DOHH2 (cell line): Measurements from ENCODE around the gene ANTKMT.
A peak's percentile ranks its signal among the peaks of the same experiment; 100 is the strongest.

Experiments
- H3F3A ChIP-seq: fragments of 200-600 bp; sonication (generic), shearing (Covaris generic); 2 replicates; pipeline ENCODE4 v1.6.0; 2016; ENCODE audit warnings: antibody characterized with exemption, mild to moderate bottlenecking; ENCODE audit not compliant: control insufficient read depth, insufficient read depth
- H3K27ac ChIP-seq: fragments of 200-600 bp; sonication (generic); 2 replicates; pipeline ENCODE4 v1.5.1; 2014; ENCODE audit warnings: low read depth, mild to moderate bottlenecking, low read length, moderate library complexity
- H3K27me3 ChIP-seq: fragments of 200-600 bp; sonication (generic); 2 replicates; pipeline ENCODE4 v1.6.1; 2014; ENCODE audit warnings: mild to moderate bottlenecking, low read length, mixed read lengths; ENCODE audit not compliant: control insufficient read depth
- H3K36me3 ChIP-seq: fragments of 200-600 bp; sonication (generic); 2 replicates; pipeline ENCODE4 v1.6.1; 2014; ENCODE audit warnings: mild to moderate bottlenecking, low read length, moderate library complexity, mixed read lengths; ENCODE audit not compliant: control insufficient read depth
- H3K4me1 ChIP-seq: fragments of 200-600 bp; sonication (generic); 2 replicates; pipeline ENCODE4 v1.6.1; 2014; ENCODE audit warnings: mild to moderate bottlenecking, low read length, mixed read lengths; ENCODE audit not compliant: control insufficient read depth
- H3K4me2 ChIP-seq: fragments of 200-600 bp; sonication (generic); 2 replicates; pipeline ENCODE4 v1.6.0; 2014; ENCODE audit warnings: mild to moderate bottlenecking, low read length, moderate library complexity
- H3K4me3 ChIP-seq: fragments of 200-600 bp; sonication (generic); 2 replicates; pipeline ENCODE4 v1.5.1; 2014; ENCODE audit warnings: mild to moderate bottlenecking, low read length, mixed read lengths
- H3K79me2 ChIP-seq: fragments of 200-600 bp; sonication (generic); 2 replicates; pipeline ENCODE4 v1.6.1; 2014; ENCODE audit warnings: mild to moderate bottlenecking, low read length, mixed read lengths; ENCODE audit not compliant: control insufficient read depth
- H3K9me2 ChIP-seq: fragments of 200-600 bp; sonication (generic); replicated peaks from 2 replicates; pipeline ENCODE4 v1.6.1; 2014; ENCODE audit warnings: mild to moderate bottlenecking, low read length, mixed read lengths; ENCODE audit not compliant: control insufficient read depth
- H3K9me3 ChIP-seq: fragments of 200-600 bp; sonication (generic); 2 replicates; pipeline ENCODE4 v1.6.1; 2014; ENCODE audit warnings: antibody characterized with exemption, low read length, mixed read lengths; ENCODE audit not compliant: control insufficient read depth, insufficient read depth
- H4K20me1 ChIP-seq: fragments of 200-600 bp; sonication (generic); 2 replicates; pipeline ENCODE4 v1.6.0; 2014; ENCODE audit warnings: low read depth, mild to moderate bottlenecking, antibody characterized with exemption, low read length, moderate library complexity; ENCODE audit not compliant: control insufficient read depth, insufficient read depth
- EZH2phosphoT487 ChIP-seq: fragments of 200-600 bp; sonication (generic); IDR thresholded peaks from 2 replicates; pipeline ENCODE4 v1.6.1; 2017; ENCODE audit warnings: borderline replicate concordance, mild to moderate bottlenecking, antibody characterized with exemption, low read length, moderate library complexity, mixed read lengths
- TF ChIP-seq, protein P1 (sequence below): fragments of 200-600 bp; sonication (generic); IDR thresholded peaks from one replicate; pipeline ENCODE4 v1.5.1; 2014; ENCODE audit warnings: antibody characterized with exemption, mild to moderate bottlenecking, low read depth, low read length; ENCODE audit not compliant: poor library complexity, severe bottlenecking

ANTKMT gene

DNA sequence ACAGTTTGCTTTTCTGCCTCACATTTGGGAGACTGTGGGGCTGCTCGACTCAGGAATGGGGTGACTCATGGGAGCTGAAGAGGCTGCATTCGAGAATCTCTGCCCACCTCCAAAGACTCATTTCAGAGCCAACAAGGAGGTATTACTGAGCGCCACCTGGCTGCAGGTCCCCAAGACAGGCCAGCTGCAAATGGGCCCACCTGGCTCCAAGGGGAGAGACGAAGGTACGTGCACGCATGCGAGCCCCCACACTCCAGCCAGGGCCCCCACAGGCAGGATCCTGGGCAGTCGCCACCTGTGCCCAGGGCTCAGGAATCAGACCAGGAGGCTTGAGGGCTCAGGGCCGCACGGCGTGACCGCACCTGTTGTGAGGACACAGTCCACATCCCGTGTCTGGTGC, 12.0 kb downstream of the ANTKMT start:
- Histone ChIP-seq H3K4me3 (no peak overlapping the region), H3K27ac (no peak overlapping the region), H3K9me2 (no peaks in the 10 kb centered on the region), H3F3A (peaks cover 6% of the 10 kb centered on the region), H3K79me2 (peaks cover 27% of the 10 kb centered on the region), H3K27me3 (no peaks in the 10 kb centered on the region), H3K36me3 (peaks cover 87% of the 10 kb centered on the region), H3K9me3 (no peaks in the 10 kb centered on the region), H3K4me1 (peaks cover 68% of the 10 kb centered on the region), H4K20me1 (no peaks in the 10 kb centered on the region), H3K4me2 (no peak overlapping the region)
- no peak for TF ChIP-seq EZH2phosphoT487
- TF ChIP-seq, protein P1, sequence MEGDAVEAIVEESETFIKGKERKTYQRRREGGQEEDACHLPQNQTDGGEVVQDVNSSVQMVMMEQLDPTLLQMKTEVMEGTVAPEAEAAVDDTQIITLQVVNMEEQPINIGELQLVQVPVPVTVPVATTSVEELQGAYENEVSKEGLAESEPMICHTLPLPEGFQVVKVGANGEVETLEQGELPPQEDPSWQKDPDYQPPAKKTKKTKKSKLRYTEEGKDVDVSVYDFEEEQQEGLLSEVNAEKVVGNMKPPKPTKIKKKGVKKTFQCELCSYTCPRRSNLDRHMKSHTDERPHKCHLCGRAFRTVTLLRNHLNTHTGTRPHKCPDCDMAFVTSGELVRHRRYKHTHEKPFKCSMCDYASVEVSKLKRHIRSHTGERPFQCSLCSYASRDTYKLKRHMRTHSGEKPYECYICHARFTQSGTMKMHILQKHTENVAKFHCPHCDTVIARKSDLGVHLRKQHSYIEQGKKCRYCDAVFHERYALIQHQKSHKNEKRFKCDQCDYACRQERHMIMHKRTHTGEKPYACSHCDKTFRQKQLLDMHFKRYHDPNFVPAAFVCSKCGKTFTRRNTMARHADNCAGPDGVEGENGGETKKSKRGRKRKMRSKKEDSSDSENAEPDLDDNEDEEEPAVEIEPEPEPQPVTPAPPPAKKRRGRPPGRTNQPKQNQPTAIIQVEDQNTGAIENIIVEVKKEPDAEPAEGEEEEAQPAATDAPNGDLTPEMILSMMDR: peak; percentile 17

DNA sequence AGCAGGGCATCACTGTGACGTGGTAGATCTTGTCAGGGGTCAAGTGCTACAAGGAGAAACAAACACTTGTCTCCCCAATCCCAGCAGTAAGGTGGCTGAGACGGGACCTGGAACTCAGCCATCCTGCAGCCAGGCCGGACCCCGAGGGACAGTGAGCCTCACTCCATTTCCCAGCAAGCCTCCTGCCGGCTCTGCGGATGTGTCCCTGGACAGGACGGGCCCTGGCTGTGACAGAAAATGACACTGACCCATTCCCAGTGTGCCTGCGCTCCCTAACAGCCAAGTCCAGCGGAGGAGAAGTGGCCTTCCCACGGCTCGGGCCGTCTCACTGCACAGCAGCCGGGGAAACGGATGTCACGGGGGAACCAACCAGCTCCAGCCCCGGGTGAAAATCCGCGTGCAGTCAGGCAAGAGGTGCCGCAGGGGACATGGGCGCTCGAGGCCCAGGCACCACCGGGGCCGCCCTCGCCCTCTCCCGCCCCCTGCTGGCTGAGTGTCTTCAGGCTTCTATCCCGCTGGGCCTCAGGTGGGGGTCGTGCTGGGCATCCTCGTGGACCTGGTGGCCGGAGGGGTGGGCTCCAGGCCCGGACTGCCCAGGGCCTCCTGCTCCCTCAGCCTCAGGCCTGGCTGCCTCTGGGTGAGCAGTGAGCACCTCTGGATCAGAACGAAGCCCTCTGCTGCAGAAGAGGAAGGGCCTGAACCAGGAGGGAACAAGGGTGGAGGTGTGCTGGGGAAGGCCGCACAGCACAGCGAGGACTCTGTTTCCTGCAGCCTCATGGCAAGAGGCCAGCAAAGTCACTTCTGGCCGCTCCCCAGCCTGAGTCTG, 12.6 kb downstream of the ANTKMT start:
- Histone ChIP-seq H3K9me3 (no peaks in the 10 kb centered on the region), H3F3A (peaks cover 10% of the 10 kb centered on the region), H4K20me1 (no peaks in the 10 kb centered on the region), H3K27ac (no peak overlapping the region), H3K27me3 (no peaks in the 10 kb centered on the region), H3K9me2 (no peaks in the 10 kb centered on the region), H3K36me3 (peaks cover 90% of the 10 kb centered on the region), H3K4me3 (no peak overlapping the region), H3K79me2 (peaks cover 27% of the 10 kb centered on the region), H3K4me1 (peaks cover 70% of the 10 kb centered on the region), H3K4me2 (no peak overlapping the region; the same call in 1 of the 2 replicates)
- TF ChIP-seq, protein P1: peak; percentile 88
- no peak for TF ChIP-seq EZH2phosphoT487

DNA sequence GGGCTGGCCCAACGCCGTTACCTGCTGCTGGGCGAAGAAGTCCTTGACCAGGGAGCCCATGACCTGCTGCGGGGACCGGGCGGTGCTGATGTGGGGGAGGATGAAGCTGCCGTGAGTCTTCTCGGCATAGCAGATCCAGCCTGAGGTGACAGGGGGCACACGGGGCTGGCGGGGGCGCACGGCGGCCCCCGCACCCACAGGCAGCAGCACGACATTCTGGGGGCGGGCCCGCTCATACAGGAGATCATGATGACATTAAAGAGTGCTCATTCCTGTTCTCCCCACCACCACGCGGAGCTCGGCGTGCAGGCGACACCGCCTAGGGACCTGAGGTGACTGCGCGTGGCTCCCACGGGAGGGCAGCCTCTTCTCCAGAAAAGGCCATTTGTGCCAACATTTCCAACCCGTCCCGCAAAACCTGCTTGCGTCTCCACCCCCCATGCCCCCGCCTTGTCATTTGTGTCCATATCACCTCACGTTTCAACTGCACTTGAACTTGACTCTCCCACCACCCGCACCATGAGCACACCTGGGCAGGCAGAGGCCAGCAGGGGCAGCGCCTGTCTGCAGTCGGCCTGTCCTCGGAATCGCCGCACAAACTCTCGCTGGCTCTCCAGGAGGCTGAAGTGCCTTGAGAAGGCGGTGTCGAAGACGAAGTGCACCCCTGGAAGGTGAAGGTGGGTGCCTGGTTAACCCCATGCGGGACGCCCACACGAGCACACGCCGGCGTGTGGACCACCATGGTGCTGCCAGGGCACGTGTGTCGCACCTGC, 13.4 kb downstream of the ANTKMT start:
- Histone ChIP-seq H3K9me3 (no peaks in the 10 kb centered on the region), H3F3A (peaks cover 13% of the 10 kb centered on the region), H3K4me1 (peaks cover 72% of the 10 kb centered on the region), H4K20me1 (no peaks in the 10 kb centered on the region), H3K27ac (no peak overlapping the region), H3K79me2 (peaks cover 31% of the 10 kb centered on the region), H3K27me3 (no peaks in the 10 kb centered on the region), H3K36me3 (peaks cover 91% of the 10 kb centered on the region), H3K4me2 (no peak overlapping the region; the same call in 1 of the 2 replicates), H3K4me3 (no peak overlapping the region), H3K9me2 (no peaks in the 10 kb centered on the region)
- TF ChIP-seq EZH2phosphoT487: no peak
- TF ChIP-seq, protein P1: no peak
